WTC11 (cell line): ENCODE measurements around the gene ODAD3. TPM values are rescaled to one million over a fixed set of nuclear protein-coding genes. Genes with fewer than 3 reads are reported as not detected.
A peak's percentile ranks its signal among the peaks of the same experiment; 100 is the strongest.

Source experiments
- ATAC-seq: fragments of 200-7000 bp; cut with Tn5 transposase; 2 replicates; pipeline ENCODE4 v1.10.0; 2021; ENCODE audit warnings: mild to moderate bottlenecking, moderate library complexity
- CTCF ChIA-PET: fragments of 300-600 bp; sonication (Branson Sonifier 250); formaldehyde crosslinking; loops from one replicate; lab custom pipeline; 2021; ENCODE audit warnings: antibody characterized with exemption; lab: Charles Lee
- POLR2A ChIA-PET: fragments of 350-600 bp; sonication (Branson Sonifier 250); formaldehyde crosslinking; loops from one replicate; lab custom pipeline; 2021; ENCODE audit warnings: antibody characterized with exemption; lab: Charles Lee
- DNase-seq: peaks from one replicate; pipeline ENCODE4 v3.0.0; 2021; ENCODE audit warnings: low spot score
- H3K27ac Mint-ChIP-seq: 2 replicates; pipeline ENCODE4 v1.8.0; 2021; ENCODE audit warnings: mixed read lengths
- H3K27me3 Mint-ChIP-seq: 2 replicates; pipeline ENCODE4 v1.8.0; 2021; ENCODE audit warnings: low read depth, mild to moderate bottlenecking, moderate library complexity, mixed read lengths
- H3K36me3 Mint-ChIP-seq: 2 replicates; pipeline ENCODE4 v1.8.0; 2021; ENCODE audit warnings: mixed read lengths
- H3K4me1 Mint-ChIP-seq: 2 replicates; pipeline ENCODE4 v1.8.0; 2022; ENCODE audit warnings: mixed read lengths
- H3K4me3 Mint-ChIP-seq: 2 replicates; pipeline ENCODE4 v1.8.0; 2021; ENCODE audit warnings: mild to moderate bottlenecking, moderate library complexity, mixed read lengths
- H3K9me3 Mint-ChIP-seq: 2 replicates; pipeline ENCODE4 v1.8.0; 2021; ENCODE audit warnings: mixed read lengths
- GTF2I ChIP-seq: fragments of 250-450 bp; sonication (Bioruptor Pico); conservative IDR thresholded peaks from 2 replicates; pipeline ENCODE4 v1.4.0; 2021; ENCODE audit warnings: mild to moderate bottlenecking
- IRF2 ChIP-seq: sonication (generic); formaldehyde crosslinking; IDR thresholded peaks from 2 replicates; pipeline ENCODE4 v1.8.0; 2022; ENCODE audit warnings: low read depth, missing genetic modification reagents, borderline replicate concordance
- JUN ChIP-seq: sonication (generic); formaldehyde crosslinking; IDR thresholded peaks from 2 replicates; pipeline ENCODE4 v1.8.0; 2023; ENCODE audit warnings: mild to moderate bottlenecking, missing genetic modification reagents
- MXD4 ChIP-seq: fragments of 250-450 bp; sonication (Bioruptor Pico); IDR thresholded peaks from 2 replicates; pipeline ENCODE4 v1.8.0; 2021; ENCODE audit warnings: mild to moderate bottlenecking, moderate library complexity, borderline replicate concordance
- NR3C1 ChIP-seq: sonication (generic); formaldehyde crosslinking; conservative IDR thresholded peaks from 2 replicates; pipeline ENCODE4 v1.8.1; 2023; ENCODE audit warnings: low read depth, mild to moderate bottlenecking, missing genetic modification reagents
- SMAD4 ChIP-seq: sonication (generic); formaldehyde crosslinking; IDR thresholded peaks from 2 replicates; pipeline ENCODE4 v1.8.0; 2022; ENCODE audit warnings: mild to moderate bottlenecking, missing genetic modification reagents
- total RNA-seq: library from RNA; stranded (reverse); gene quantifications from 3 replicates; pipeline ENCODE4 v1.2.3, GENCODE V29; 2021
- TF ChIP-seq, protein P1 (sequence below): sonication (generic); formaldehyde crosslinking; IDR thresholded peaks from 2 replicates; pipeline ENCODE4 v1.8.0; 2022; ENCODE audit warnings: mild to moderate bottlenecking, missing genetic modification reagents
- TF ChIP-seq, protein P2 (sequence below): sonication (generic); formaldehyde crosslinking; IDR thresholded peaks from 2 replicates; pipeline ENCODE4 v1.8.1; 2023; ENCODE audit warnings: mild to moderate bottlenecking, missing genetic modification reagents, moderate library complexity
- TF ChIP-seq, protein P3 (sequence below): fragments of 250-450 bp; sonication (Bioruptor Pico); IDR thresholded peaks from 2 replicates; pipeline ENCODE4 v1.9.0; 2021; ENCODE audit warnings: mild to moderate bottlenecking, borderline replicate concordance
- TF ChIP-seq, protein P4 (sequence below): sonication (generic); formaldehyde crosslinking; IDR thresholded peaks from 2 replicates; pipeline ENCODE4 v1.8.1; 2023; ENCODE audit warnings: mild to moderate bottlenecking, missing genetic modification reagents
- TF ChIP-seq, protein P5 (sequence below): fragments of 250-450 bp; sonication (Bioruptor Pico); IDR thresholded peaks from 2 replicates; pipeline ENCODE4 v1.8.0; 2021; ENCODE audit warnings: mild to moderate bottlenecking
- TF ChIP-seq, protein P6 (sequence below): fragments of 250-450 bp; sonication (Bioruptor Pico); IDR thresholded peaks from 2 replicates; pipeline ENCODE4 v2.1.2; 2022; ENCODE audit warnings: mild to moderate bottlenecking, moderate library complexity

ODAD3 gene
- total RNA-seq, 1 experiment from 2014 or later = 4.1 TPM

DNA sequence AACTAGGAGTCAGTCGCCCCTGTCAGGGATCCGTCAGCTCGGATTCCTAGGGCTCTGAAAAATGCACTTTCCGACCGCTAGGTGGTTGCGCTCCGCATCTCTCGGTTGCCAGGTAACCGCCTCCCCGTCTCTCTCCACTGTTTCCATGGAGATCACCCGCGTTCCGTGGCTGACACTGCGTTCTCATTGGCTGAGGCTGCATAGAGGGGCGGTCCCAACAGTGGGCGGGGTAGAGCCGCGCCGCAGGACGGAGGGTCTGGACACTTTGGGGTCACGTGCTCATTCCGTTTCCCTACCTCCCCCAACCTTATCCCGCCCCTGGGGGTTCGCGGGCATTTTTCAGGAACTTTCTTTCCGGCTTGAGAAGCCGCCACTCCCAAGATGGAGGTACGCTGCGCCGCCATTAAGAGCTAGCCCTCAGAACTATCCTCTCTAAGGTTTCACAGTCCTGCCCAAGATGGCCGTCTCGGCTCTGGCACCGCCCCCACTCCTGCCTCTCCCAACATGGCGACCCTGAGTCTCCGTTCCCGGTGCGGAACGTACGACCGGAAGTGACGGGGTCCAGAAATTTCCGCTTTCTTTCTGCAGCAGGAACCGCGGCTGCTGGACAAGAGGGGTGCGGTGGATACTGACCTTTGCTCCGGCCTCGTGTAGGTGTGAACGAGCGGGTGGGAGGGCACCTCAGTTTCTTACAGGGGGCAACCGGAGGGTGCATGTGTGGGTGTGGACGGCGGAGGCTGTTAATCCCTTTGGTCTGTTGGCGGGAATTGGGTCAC is at the start of gene ODAD3, which contains the start of gene PRKCSH (continued):
- TF ChIP-seq, protein P1, sequence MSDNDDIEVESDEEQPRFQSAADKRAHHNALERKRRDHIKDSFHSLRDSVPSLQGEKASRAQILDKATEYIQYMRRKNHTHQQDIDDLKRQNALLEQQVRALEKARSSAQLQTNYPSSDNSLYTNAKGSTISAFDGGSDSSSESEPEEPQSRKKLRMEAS = no peak; the same call in 1 of the 2 replicates
- TF ChIP-seq, protein P2, sequence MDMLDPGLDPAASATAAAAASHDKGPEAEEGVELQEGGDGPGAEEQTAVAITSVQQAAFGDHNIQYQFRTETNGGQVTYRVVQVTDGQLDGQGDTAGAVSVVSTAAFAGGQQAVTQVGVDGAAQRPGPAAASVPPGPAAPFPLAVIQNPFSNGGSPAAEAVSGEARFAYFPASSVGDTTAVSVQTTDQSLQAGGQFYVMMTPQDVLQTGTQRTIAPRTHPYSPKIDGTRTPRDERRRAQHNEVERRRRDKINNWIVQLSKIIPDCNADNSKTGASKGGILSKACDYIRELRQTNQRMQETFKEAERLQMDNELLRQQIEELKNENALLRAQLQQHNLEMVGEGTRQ (CRISPR knock-in tag) = peak; percentile 97
- TF ChIP-seq, protein P3, sequence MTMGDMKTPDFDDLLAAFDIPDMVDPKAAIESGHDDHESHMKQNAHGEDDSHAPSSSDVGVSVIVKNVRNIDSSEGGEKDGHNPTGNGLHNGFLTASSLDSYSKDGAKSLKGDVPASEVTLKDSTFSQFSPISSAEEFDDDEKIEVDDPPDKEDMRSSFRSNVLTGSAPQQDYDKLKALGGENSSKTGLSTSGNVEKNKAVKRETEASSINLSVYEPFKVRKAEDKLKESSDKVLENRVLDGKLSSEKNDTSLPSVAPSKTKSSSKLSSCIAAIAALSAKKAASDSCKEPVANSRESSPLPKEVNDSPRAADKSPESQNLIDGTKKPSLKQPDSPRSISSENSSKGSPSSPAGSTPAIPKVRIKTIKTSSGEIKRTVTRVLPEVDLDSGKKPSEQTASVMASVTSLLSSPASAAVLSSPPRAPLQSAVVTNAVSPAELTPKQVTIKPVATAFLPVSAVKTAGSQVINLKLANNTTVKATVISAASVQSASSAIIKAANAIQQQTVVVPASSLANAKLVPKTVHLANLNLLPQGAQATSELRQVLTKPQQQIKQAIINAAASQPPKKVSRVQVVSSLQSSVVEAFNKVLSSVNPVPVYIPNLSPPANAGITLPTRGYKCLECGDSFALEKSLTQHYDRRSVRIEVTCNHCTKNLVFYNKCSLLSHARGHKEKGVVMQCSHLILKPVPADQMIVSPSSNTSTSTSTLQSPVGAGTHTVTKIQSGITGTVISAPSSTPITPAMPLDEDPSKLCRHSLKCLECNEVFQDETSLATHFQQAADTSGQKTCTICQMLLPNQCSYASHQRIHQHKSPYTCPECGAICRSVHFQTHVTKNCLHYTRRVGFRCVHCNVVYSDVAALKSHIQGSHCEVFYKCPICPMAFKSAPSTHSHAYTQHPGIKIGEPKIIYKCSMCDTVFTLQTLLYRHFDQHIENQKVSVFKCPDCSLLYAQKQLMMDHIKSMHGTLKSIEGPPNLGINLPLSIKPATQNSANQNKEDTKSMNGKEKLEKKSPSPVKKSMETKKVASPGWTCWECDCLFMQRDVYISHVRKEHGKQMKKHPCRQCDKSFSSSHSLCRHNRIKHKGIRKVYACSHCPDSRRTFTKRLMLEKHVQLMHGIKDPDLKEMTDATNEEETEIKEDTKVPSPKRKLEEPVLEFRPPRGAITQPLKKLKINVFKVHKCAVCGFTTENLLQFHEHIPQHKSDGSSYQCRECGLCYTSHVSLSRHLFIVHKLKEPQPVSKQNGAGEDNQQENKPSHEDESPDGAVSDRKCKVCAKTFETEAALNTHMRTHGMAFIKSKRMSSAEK = no peak
- TF ChIP-seq JUN (CRISPR knock-in tag) = no peak
- TF ChIP-seq MXD4 (CRISPR knock-in tag) = no peak
- no peak for TF ChIP-seq GTF2I (CRISPR knock-in tag)
- TF ChIP-seq, protein P4, sequence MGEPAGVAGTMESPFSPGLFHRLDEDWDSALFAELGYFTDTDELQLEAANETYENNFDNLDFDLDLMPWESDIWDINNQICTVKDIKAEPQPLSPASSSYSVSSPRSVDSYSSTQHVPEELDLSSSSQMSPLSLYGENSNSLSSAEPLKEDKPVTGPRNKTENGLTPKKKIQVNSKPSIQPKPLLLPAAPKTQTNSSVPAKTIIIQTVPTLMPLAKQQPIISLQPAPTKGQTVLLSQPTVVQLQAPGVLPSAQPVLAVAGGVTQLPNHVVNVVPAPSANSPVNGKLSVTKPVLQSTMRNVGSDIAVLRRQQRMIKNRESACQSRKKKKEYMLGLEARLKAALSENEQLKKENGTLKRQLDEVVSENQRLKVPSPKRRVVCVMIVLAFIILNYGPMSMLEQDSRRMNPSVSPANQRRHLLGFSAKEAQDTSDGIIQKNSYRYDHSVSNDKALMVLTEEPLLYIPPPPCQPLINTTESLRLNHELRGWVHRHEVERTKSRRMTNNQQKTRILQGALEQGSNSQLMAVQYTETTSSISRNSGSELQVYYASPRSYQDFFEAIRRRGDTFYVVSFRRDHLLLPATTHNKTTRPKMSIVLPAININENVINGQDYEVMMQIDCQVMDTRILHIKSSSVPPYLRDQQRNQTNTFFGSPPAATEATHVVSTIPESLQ (CRISPR knock-in tag) = no peak
- no peak for TF ChIP-seq SMAD4 (CRISPR knock-in tag)
- TF ChIP-seq, protein P5, sequence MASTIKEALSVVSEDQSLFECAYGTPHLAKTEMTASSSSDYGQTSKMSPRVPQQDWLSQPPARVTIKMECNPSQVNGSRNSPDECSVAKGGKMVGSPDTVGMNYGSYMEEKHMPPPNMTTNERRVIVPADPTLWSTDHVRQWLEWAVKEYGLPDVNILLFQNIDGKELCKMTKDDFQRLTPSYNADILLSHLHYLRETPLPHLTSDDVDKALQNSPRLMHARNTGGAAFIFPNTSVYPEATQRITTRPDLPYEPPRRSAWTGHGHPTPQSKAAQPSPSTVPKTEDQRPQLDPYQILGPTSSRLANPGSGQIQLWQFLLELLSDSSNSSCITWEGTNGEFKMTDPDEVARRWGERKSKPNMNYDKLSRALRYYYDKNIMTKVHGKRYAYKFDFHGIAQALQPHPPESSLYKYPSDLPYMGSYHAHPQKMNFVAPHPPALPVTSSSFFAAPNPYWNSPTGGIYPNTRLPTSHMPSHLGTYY (CRISPR knock-in tag) = no peak
- TF ChIP-seq, protein P6, sequence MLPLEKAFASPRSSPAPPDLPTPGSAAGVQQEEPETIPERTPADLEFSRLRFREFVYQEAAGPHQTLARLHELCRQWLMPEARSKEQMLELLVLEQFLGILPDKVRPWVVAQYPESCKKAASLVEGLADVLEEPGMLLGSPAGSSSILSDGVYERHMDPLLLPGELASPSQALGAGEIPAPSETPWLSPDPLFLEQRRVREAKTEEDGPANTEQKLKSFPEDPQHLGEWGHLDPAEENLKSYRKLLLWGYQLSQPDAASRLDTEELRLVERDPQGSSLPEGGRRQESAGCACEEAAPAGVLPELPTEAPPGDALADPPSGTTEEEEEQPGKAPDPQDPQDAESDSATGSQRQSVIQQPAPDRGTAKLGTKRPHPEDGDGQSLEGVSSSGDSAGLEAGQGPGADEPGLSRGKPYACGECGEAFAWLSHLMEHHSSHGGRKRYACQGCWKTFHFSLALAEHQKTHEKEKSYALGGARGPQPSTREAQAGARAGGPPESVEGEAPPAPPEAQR (CRISPR knock-in tag) = no peak
- no peak for TF ChIP-seq IRF2 (CRISPR knock-in tag)

DNA sequence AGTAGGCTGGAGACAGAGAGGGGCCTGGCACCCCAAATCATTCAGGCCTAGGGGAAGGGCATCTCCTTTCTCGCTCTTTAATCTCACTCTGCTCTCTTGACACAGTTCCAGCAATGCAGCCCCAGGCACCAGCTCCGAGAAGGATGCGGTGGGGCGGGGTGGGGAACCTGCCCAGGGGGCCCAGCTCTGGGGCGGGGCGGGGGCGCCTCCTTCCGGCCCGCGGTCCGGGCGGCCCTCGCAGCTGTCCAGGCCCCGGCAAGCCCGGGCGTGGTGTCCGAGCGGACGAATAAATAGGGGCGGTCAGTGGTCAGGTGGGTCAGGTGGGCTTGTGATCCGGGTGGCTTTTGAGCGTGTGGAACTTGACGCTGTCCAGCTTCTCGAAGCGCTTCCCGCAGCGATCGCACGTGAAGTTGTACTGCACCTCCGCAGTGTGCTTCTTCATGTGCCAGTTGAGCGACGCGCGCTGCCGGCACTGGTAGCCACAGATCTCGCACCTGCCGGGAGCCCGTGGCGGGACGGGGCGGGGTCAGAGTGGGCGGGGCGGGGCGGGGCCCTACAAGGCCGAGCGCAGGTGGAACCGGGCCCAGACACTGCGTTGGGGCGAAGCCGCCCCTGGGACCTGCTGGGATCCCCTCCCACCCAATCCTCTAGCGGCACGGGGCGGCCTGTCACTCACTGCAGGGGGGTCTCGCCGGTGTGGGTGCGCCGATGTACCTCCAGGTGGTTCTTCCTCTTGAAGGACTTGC is 48.6 kb upstream of the ODAD3 start:
- no peaks in the 10 kb centered on the region for H3K36me3 Mint-ChIP-seq
- H3K4me3 Mint-ChIP-seq = no peak overlapping the region
- H3K4me1 Mint-ChIP-seq = peaks cover 13% of the 10 kb centered on the region
- H3K9me3 Mint-ChIP-seq = no peaks in the 10 kb centered on the region
- ATAC-seq (no peak), DNase-seq (peak; percentile 47)
- H3K27me3 Mint-ChIP-seq = peaks cover 38% of the 10 kb centered on the region
- POLR2A ChIA-PET = interaction anchor here (1.3 kb wide), 1 partner anchor 31 kb away, joined by 8 read pairs; no protein-coding TSS in a partner anchor
- H3K27ac Mint-ChIP-seq = no peak overlapping the region
- CTCF ChIA-PET = interaction anchor here (1.0 to 3.1 kb wide), 22 partner anchors 8 to 340 kb away, joined by 3 to 37 read pairs (median 8); partner anchors contain the start of genes ECSIT, EPOR, ODAD3 and PRKCSH
- TF ChIP-seq, protein P1 = peak; percentile 13; the same call in 1 of the 2 replicates
- no peak for TF ChIP-seq NR3C1
